ENCODE measurements around the gene MAPKAP1.

MAPKAP1 gene

DNA sequence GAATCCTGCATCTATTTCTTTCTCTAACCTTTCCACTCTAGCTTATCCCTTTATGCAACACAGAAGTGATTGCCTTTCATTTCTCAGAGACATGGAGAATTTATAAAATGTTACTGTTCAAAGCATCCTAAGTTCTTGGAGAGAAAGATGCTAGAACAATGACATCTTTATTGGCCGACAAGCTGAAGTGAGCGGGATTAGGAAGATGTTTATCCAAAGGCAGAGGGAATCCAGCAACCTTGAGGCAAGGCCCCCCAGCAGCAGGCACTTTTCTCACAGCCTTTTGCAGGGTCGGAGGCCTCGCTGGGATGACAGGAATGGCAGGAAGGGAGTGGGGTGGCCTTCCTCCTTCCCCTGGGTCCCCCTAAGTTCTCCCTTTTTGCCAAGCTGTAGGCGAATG is 240.6 kb downstream of the MAPKAP1 start:
- ATAC-seq (ENCODE audit: low read depth) (no peak), DNase-seq (ENCODE audit: low spot score) (no peak)
- Histone ChIP-seq H3K27ac (ENCODE audit: poor library complexity, severe bottlenecking) (no peak overlapping the region), H3K27me3 (ENCODE audit: insufficient read depth, poor library complexity, severe bottlenecking) (no peaks in the 10 kb centered on the region), H3K4me3 (ENCODE audit: severe bottlenecking) (no peak overlapping the region), H3K4me1 (ENCODE audit: insufficient read depth, poor library complexity, severe bottlenecking) (no peaks in the 10 kb centered on the region), H3K36me3 (ENCODE audit: low read depth) (no peaks in the 10 kb centered on the region; the same call in 1 of the 2 replicates), H3K9me3 (ENCODE audit: severe bottlenecking) (no peaks in the 10 kb centered on the region)
- TF ChIP-seq, protein P1, sequence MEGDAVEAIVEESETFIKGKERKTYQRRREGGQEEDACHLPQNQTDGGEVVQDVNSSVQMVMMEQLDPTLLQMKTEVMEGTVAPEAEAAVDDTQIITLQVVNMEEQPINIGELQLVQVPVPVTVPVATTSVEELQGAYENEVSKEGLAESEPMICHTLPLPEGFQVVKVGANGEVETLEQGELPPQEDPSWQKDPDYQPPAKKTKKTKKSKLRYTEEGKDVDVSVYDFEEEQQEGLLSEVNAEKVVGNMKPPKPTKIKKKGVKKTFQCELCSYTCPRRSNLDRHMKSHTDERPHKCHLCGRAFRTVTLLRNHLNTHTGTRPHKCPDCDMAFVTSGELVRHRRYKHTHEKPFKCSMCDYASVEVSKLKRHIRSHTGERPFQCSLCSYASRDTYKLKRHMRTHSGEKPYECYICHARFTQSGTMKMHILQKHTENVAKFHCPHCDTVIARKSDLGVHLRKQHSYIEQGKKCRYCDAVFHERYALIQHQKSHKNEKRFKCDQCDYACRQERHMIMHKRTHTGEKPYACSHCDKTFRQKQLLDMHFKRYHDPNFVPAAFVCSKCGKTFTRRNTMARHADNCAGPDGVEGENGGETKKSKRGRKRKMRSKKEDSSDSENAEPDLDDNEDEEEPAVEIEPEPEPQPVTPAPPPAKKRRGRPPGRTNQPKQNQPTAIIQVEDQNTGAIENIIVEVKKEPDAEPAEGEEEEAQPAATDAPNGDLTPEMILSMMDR (IDR thresholded peaks at IDR 0.05; ENCODE audit: poor library complexity, severe bottlenecking) = no peak

DNA sequence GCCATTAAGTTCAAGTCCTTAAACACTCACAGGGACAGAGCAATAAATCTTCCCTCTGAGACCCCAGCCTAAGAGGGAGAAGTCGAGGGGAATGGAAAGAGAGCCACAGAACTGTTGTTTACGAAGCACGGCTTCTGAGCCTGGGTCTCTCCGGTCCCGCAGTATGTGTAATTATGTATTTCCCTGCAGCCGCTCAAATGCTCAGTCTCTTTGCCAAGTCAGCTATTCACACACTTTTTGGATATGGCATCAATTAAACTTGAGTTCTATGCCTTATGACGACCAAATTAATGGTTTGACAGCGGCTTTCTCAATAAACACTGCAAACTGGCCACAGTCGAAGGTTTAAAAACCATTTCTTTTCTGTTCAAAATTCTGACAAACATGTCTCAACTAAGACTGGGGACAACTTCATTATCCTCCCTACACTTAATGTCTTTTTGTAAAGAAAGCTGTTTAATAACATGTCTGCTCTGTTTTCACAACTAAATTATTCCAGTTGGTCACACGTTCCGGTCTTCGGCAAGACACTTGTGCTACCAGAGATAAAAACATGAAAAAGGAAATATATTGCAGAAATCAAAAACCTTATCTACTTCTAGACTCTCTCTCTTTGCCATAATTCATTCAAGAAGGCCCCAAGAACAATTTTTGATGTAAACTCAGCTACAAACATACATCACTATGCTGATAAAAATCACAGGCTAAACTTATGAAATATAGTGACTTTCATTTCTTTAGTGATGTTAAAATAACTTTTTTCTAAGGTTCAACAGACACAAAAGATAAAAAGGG is 242.2 kb downstream of the MAPKAP1 start:
- DNase-seq (ENCODE audit: low spot score) (no peak), ATAC-seq (ENCODE audit: low read depth) (no peak)
- Histone ChIP-seq H3K36me3 (ENCODE audit: low read depth) (no peaks in the 10 kb centered on the region; the same call in 1 of the 2 replicates), H3K27ac (ENCODE audit: poor library complexity, severe bottlenecking) (no peak overlapping the region), H3K27me3 (ENCODE audit: insufficient read depth, poor library complexity, severe bottlenecking) (no peaks in the 10 kb centered on the region), H3K4me1 (ENCODE audit: insufficient read depth, poor library complexity, severe bottlenecking) (no peaks in the 10 kb centered on the region), H3K9me3 (ENCODE audit: severe bottlenecking) (no peaks in the 10 kb centered on the region), H3K4me3 (ENCODE audit: severe bottlenecking) (no peak overlapping the region)
- TF ChIP-seq, protein P1 (IDR thresholded peaks at IDR 0.05; ENCODE audit: poor library complexity, severe bottlenecking) = no peak

DNA sequence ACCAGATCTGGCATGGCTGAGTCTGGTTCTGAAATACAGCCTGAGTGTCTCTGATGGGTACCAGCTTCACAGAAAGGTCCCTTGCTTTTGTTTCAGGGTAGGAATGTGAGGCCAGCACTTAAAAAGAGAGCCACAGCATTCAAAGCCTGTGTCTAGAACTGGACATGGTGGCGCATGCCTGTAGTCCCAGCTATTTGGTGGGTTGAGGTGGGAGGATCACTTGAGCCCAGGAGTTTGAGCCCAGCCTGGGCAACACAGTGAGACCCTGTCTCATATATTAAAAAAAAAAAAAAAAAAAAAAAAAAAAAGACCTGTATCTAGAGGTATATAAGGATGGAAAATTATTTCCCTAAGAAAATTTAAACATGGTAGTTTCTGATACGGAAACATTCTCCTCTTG is 243.1 kb downstream of the MAPKAP1 start:
- Histone ChIP-seq H3K4me3 (ENCODE audit: severe bottlenecking) (no peak overlapping the region), H3K27ac (ENCODE audit: poor library complexity, severe bottlenecking) (no peak overlapping the region), H3K9me3 (ENCODE audit: severe bottlenecking) (no peaks in the 10 kb centered on the region), H3K36me3 (ENCODE audit: low read depth) (no peaks in the 10 kb centered on the region; the same call in 1 of the 2 replicates), H3K4me1 (ENCODE audit: insufficient read depth, poor library complexity, severe bottlenecking) (no peaks in the 10 kb centered on the region), H3K27me3 (ENCODE audit: insufficient read depth, poor library complexity, severe bottlenecking) (no peaks in the 10 kb centered on the region)
- TF ChIP-seq, protein P1 (IDR thresholded peaks at IDR 0.05; ENCODE audit: poor library complexity, severe bottlenecking) = no peak
- ATAC-seq (ENCODE audit: low read depth) = no peak
- DNase-seq (ENCODE audit: low spot score) = no peak

DNA sequence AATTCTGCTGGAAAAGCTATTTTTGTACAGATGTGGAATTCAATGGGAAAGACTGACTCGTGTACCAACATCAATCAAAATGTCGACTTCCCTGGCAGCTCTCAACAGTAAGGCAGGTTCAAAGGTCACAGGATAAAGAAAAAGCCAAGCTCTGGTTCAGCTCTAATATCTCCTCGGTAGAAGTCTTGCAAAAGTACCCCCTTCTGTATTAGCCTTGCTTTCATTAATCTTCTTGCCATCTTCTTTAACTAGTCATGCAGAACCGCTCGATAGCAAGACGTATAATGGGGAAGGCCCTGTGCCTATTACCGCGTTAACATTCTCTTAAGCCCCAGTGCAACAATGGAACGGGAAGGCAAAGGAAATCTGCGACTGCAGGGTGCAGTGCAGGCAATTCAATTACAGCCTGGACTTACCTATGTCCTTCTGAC is 244.1 kb downstream of the MAPKAP1 start:
- Histone ChIP-seq H3K4me1 (ENCODE audit: insufficient read depth, poor library complexity, severe bottlenecking) (no peaks in the 10 kb centered on the region), H3K27me3 (ENCODE audit: insufficient read depth, poor library complexity, severe bottlenecking) (no peaks in the 10 kb centered on the region), H3K9me3 (ENCODE audit: severe bottlenecking) (no peaks in the 10 kb centered on the region), H3K27ac (ENCODE audit: poor library complexity, severe bottlenecking) (no peak overlapping the region), H3K36me3 (ENCODE audit: low read depth) (no peaks in the 10 kb centered on the region; the same call in 1 of the 2 replicates), H3K4me3 (ENCODE audit: severe bottlenecking) (no peak overlapping the region)
- ATAC-seq (ENCODE audit: low read depth) (no peak), DNase-seq (ENCODE audit: low spot score) (no peak)
- TF ChIP-seq, protein P1 (IDR thresholded peaks at IDR 0.05; ENCODE audit: poor library complexity, severe bottlenecking) = no peak

DNA sequence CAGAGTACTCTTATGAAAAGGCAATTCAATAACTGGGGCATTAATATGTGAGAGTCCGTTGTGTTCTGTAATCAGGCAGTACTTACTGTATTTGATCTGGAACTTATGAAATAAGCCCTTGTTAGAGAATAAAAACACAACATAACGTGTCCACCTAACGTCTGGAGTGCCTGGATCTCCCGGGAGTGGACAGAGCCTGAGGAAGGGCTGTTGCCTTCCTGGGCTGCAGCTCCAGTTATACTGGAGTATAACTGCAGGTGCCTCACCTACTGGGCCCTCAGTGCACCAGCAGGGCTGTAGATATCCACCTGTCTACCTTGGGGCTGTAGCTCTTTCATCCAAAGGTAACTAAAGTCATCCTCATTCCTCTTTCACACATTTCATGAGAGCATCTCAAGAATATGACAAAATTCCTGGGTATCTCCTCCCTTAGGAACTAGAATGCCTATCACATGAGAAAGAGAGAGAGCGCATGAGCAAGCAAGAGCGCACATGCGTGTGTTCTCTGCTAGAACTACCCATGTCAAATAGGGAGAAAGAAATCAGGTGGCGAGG is 245.3 kb downstream of the MAPKAP1 start:
- Histone ChIP-seq H3K27ac (ENCODE audit: poor library complexity, severe bottlenecking) (no peak overlapping the region), H3K9me3 (ENCODE audit: severe bottlenecking) (no peaks in the 10 kb centered on the region), H3K4me1 (ENCODE audit: insufficient read depth, poor library complexity, severe bottlenecking) (no peaks in the 10 kb centered on the region), H3K27me3 (ENCODE audit: insufficient read depth, poor library complexity, severe bottlenecking) (no peaks in the 10 kb centered on the region), H3K4me3 (ENCODE audit: severe bottlenecking) (no peak overlapping the region), H3K36me3 (ENCODE audit: low read depth) (no peaks in the 10 kb centered on the region; the same call in 1 of the 2 replicates)
- TF ChIP-seq, protein P1 (IDR thresholded peaks at IDR 0.05; ENCODE audit: poor library complexity, severe bottlenecking) = no peak
- DNase-seq (ENCODE audit: low spot score) (no peak), ATAC-seq (ENCODE audit: low read depth) (no peak)
